GM19240 (cell line): ENCODE data around the gene CFAP100.
A peak's percentile ranks its signal among the peaks of the same experiment; 100 is the strongest.

Experiments
- DNase-seq: peaks from one replicate; pipeline ENCODE4 v3.0.0; 2011; ENCODE audit warnings: low spot score; ENCODE audit not compliant: insufficient read length

Gene CFAP100

DNA sequence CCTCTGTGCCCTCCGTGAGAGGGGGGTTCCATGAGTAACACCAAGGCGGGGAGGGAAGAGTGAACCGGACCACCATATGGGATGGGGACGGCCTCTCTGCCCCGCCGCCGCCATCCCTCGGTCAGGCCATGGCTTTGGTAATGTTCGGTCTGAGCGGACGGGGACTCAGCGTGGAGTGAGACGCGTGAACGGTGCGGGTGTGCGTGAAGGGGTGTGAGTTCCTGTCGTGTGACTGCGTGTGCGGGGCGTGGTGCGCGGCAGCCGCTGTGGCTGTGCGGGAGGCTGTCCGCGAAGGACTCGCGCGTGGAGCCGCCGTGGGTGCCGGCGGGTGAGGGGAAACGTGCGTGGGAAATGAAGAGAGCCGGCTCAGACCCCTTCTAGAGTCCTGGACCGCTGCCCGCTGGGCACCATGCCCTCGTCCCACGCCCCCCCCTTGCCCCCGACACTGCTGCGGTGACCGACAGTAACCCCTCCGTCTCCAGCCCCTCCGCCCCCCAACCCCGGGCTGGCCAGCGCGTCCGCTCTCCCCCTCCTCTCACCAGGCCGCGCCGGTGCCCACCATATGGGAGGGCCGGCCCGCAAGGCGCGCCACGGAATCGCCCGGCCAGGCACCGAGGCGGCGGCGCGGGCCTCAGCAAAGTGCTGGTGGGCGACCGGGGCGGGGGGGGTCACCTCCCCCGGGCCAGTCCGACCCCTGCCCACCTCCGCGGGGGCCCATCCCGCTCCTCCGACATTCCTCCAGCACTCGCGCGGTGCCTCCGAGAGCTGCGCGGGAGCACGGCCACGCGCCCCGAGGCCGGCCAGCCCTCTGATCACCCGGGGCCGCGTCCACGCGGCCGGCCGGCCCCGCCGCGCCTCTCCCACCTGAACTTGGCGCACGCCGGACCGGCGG is 38.1 kb upstream of the CFAP100 start:
- DNase-seq, result no peak

- DNase-seq, result peak; percentile 91
Measured at GRCh38 chr3:126357295-126358037, 37.2 kb upstream of the CFAP100 start, which contains the start of gene KLF15. Gene KLF15 (minus strand): TSS chr3:126357408. CDS start chr3:126352922, 4,486 bp downstream.

DNA sequence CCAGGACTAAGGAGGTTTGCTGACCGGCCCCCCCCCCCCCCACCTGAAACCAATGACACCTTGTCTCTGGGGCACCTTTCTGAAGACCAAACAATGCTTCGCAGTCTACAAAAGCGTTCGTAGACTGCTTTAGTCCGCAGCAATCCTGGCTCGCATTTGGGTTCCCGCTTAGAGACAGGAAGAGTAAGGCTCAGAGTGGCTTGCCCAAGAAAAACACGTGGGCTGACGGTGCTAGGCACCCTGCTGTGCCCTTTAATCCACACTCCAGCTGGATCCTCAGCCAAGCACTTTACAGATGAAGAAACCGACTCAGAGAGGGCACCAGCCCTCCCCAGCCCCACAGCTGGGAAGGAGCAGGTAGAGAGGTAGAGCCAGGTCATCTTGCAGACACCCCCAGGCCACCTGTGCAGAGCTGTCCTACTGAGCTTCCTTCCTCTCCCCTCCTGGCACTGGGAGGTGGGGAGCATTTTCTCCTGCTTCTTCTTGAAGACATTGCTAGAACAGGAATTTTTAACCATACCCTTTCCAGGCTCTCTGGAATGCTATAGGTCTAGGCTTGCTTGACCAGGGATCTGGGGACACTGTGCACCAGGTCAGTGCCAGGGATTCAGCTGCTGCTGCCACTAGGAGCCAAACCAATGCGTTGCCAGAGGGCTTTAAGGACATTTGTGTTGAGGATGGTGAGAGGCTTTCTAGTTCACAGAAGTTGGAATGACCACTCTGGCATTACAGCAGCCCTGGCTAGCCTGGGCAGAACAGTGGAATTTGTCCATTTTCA is 36.5 kb upstream of the CFAP100 start:
- DNase-seq, result no peak

GRCh38 chr3:126358816-126359181 is 35.9 kb upstream of the CFAP100 start:
- no peak for DNase-seq

DNA sequence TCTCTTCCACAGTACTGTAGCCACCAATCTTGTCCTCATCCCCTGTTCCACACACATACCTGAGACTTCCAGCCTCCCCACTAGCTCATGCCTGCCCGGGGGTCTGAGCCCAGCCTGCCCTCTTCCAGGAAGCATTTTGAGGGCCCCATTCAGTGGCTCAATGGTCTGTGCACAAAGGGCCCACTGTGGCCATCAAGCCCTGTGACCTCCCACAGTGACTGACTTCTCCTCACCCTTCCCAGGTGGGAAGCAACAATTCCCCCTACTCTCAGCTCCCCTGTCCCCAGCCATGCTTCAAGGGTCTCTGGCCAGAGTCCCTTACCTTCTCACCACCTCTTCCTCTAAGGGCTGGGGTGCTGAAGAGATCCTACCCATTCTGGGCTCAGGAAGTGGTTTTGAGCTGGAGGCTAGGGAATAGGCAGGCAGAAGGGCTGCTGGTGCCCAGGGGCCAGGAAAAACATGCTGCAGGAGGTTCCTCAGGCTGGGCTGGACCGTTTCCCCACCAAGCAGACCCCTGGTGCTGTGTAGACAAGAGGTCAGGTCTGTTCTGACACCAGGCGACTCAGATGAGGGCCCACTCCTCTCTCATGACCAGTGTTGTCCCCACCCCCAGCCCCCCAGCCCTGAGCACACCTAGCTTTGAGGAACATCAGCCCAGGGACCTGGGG is 34.5 kb upstream of the CFAP100 start:
- no peak for DNase-seq

DNA sequence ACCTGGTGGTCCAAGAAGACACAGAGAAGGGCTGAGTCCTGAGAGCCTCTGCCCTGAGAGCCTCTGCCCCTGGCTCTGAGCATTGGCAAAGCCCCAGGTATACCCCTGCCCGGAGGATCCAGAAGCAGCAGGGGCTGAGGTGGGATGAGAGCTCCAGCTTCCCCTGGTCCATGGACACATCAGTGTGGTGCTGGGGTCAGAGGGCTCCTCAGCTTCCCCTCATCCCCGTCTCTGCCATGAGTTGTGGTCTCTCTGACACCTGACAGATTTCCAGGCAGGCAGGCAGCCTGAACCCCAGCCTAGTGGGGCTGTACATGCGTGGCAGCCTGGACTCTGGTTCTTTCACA is 34.0 kb upstream of the CFAP100 start:
- no peak for DNase-seq

DNA sequence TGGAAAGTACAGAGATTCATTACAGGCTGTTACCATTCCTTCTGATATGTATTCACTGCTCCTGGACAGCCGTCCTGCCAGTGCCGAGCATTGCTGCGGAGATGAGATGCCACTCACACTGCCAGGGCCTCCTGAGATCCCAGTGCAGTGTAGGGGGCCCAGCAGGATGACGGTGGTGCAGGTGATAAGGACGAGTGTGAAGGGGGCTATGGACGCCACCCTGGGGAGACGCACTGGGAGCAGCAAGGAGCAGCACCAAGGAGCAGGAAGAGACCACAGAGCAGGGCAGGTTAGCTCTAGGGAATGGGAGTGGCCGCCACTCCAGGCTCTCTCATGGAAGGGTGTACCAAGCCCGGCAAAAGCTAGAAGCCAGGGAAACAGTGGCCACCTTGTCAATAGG is 33.5 kb upstream of the CFAP100 start:
- no peak for DNase-seq

DNA sequence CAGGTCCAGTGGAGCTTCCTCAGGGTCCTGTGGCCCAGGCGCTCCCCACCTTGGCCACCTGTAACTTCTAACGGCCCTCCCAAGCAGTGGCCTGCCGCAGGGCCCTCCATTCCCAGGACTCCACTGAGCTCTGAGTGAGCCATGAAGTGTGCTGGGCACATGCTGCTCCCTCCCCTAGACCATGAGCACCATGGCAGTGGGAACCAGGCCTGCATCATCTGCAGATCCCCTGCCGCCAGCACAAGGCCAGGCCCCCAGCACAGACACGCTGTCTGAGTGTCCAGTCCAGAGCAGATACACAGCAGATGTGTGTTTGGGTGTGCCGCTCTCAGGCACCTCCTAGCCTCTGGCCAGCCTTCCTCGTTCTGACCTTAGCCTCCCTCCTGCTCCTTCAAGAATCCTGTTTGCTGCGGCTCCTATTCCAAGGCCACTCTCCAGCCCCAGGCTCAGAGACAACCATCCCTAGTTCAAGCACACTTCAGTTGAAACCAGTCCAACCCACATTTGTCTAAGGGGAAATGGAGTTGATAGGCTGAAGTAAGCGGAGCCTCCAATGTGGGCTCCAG is 30.5 kb upstream of the CFAP100 start:
- no peak for DNase-seq

GRCh38 chr3:126364731-126365301 is 29.9 kb upstream of the CFAP100 start:
- no peak for DNase-seq

DNA sequence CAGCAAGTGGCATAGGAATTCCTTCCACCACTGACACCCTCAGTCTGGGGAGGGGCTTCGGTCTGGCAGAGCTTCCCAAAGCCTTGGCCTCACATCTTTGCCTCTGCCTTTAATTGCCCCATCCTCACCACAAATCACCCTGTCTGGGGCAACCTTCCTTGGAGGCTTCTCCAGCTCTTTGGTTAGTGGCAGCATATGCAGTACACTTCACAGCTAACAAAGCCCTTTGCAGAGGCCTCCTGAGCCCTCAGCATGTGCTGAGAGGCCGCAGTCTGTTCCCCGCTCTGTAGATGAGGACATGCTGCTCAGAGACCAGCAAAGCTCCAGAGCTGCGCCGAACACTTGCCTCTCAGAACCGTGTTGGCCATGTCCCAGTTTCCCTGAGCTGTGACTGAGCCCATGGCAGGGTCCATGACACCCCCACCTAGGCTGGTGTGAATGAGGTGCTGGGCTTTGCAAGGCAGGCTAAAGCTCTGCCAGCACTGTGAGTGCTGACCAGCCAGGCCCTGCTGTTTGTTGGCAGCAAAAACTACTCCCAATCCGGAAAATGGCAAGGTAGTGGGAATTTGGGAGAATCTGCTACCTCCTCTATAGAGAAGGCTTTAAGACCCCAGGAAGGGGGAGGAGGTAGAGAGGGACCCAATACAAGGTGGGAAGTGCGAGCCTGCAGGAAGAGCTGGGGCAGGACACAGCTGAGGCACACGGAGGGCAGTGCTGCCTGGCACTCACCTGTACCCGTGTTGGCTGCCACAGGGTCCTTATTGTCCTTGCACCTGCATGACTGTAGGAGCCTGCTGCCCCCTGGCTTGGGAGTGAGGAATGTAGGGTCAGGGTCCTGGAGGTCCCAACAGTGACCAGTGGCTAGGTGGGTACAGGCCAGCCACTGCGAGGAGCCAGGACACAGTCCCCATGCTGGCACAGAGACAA is 29.1 kb upstream of the CFAP100 start:
- DNase-seq, result no peak

- no peak for DNase-seq
Measured at GRCh38 chr3:126367316-126367805, 27.3 kb upstream of the CFAP100 start.

- DNase-seq, result no peak
Measured at GRCh38 chr3:126369490-126369889, 25.2 kb upstream of the CFAP100 start.

DNA sequence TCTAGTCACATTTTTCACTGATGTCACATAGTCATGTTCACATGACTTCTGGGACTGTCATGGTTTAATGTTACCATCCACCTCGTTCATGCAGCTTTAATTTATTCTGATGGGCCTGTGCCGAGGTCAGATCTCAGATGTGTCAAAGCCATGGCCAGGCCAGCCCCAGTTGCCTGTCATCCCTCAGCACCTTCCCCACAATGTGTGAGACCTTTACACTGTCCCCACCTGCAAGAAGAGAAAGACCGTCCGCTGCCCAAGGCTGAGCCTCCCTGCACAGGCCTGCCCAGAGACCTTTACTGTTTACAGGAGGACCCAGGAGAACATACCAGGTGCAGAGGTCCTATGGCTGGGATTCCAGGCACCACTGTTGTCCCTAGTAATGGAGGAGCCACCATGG is 24.7 kb upstream of the CFAP100 start:
- no peak for DNase-seq

DNA sequence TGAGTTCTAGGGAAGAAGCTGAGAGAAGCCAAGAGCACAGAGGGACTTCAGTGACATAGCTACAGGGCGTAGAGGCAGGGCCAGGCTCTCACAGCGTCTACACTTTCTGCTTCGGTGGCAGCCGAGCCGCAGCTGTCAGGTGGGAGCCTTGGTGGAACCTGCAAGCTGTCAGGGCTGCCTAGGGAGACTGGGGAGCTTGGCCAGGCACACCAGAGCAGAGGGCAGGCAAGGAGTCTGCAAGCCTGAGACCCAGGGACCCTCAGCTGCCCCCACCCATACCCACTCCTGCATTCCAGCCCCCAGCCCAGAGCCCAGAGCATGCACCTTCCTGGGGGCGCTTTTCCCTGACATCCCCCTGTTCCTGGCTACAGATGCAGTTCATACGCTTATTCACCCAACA is 24.1 kb upstream of the CFAP100 start:
- DNase-seq, result no peak

DNA sequence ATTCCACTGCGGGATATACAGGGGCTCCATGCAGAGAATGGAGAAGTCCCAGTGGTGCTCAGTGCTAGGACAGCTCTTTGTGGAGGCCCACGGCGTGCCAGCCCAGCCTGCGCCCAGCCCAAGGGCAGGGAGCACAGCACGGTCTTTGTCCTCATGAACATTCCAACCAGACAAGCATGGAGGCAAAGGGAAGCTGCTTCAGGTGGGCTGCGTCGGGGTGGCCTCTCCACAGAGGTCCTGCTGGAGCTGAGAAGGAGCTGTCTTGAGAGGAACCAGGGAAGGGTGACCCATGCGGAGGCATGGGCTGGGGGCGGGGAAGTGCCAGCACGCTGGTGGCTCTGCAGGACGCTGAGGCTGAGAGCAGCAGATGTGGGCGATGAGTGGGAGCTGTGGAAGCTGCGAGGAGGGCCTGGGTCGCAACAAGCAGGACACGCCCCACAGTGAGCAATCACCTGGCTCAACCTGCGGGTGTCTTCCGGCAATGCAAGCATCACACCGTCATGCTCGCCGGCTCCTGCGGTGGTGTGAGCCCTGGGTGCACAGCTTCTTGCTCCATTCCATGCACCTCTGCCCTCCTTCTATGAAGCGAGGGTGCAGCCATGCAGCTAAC is 23.5 kb upstream of the CFAP100 start:
- DNase-seq, result no peak

GRCh38 chr3:126372413-126373145 is 22.1 kb upstream of the CFAP100 start:
- no peak for DNase-seq

DNA sequence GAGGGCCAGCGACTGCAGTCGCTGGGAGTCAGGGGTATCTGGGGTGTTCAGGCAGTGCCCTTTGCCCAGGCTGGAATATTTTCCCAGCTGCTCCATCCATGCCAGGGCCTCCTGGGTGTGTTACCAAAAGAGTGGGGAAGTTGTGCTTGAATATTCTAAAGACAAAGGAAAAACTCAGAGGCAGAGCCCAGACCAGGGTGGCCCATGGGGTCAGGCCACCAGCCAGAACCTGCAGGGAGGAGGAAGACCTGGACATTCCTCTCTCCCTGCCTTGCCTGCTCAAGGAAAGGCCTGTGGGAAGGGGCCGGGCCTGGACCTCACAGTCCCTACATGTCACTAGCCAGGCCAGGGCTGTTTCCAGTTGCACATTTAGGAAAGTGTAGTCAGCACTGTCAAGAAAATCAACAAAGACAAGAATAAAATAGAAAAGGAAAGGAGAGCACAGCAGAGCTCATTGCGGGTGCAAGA is 21.5 kb upstream of the CFAP100 start:
- DNase-seq, result no peak
